ENCODE measurements around the gene ELL3.

The ELL3 gene

DNA sequence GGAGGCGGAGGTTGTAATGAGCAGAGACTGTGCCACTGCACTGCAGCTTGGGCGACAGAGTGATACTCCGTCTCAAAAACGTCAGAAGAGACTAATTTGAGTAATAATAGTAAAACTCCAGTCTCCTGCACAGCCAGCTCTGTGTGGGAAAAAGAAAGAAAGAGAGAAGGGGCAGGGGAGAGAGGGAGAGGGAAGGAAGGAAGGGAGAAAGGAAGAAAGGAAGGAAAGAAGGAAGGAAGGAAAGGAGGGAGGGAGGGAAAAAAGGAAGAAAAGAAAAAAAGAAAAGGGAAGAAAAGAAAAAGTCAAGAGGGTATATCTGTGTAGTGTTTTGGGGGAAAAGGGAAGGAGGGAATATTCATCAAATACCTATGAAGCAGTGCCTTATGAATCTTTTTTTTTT is 53.6 kb downstream of the ELL3 start:
- DNase-seq (ENCODE audit: low read depth in 2 of 2): no peak
